Spinal cord (tissue), 10 donors: ENCODE results near the gene CALR. TPM values are rescaled to one million over a fixed set of nuclear protein-coding genes. Genes with fewer than 3 reads are reported as not detected.
"Not testable (repeated sequence)": the region's sequence is repeated elsewhere in the genome, so short reads cannot be mapped to it uniquely, and the experiment has no call there.

ENCODE experiments used
- DNase-seq, 6 donors: peaks; one replicate each; pipeline versions ENCODE4 v3.0.0 to v3.0.0-alpha.2; 2013 to 2015; ENCODE audit warnings: low spot score in 6 of 6, low read depth in 4 of 6
- H3K27ac ChIP-seq: one replicate; pipeline ENCODE4 v1.5.1; 2013; ENCODE audit warnings: low read depth, low read length, control low read depth
- H3K27me3 ChIP-seq: one replicate; pipeline ENCODE4 v1.6.1; 2013; ENCODE audit warnings: low read length; ENCODE audit not compliant: control insufficient read depth, insufficient read depth
- H3K36me3 ChIP-seq: one replicate; pipeline ENCODE4 v1.6.1; 2013; ENCODE audit warnings: low read length; ENCODE audit not compliant: control insufficient read depth, insufficient read depth
- H3K4me1 ChIP-seq: one replicate; pipeline ENCODE4 v1.6.1; 2013; ENCODE audit warnings: low read length; ENCODE audit not compliant: control insufficient read depth, insufficient read depth
- H3K4me3 ChIP-seq: one replicate; pipeline ENCODE4 v1.5.1; 2013; ENCODE audit warnings: low read depth, low read length, control low read depth
- H3K9me3 ChIP-seq: one replicate; pipeline ENCODE4 v1.6.1; 2013; ENCODE audit warnings: low read length; ENCODE audit not compliant: control insufficient read depth, insufficient read depth
- WGBS: methylation state at CpG from one replicate; pipeline ENCODE4 v1.1.5; 2013; ENCODE audit warnings: missing lambda C conversion rate; ENCODE audit not compliant: insufficient coverage; 5-methylcytosine and 5-hydroxymethylcytosine counted together
- polyA plus RNA-seq, 2 donors: library from polyadenylated mRNA; unstranded; fragments of 120-200 nt; gene quantifications; one replicate each; pipeline ENCODE4 v1.2.1, GENCODE V29; 2013; ENCODE audit not compliant: insufficient read length in 2 of 2
- total RNA-seq, 2 donors: library from RNA; depleted of rRNA in 1 of 2; stranded (reverse); fragments of 120-200 nt in 1 of 2; fragments of >200 nt in 1 of 2; gene quantifications; one replicate each; pipeline versions ENCODE4 v1.2.3 to v1.2.4, GENCODE V29; 2013 to 2014
- donor health status: healthy.

CALR gene
- total and polyA plus RNA-seq, 4 donors, result 452 to 872 (median 556) TPM

GRCh38 chr19:12973236-12973635 lies 34.8 kb downstream of the CALR start:
- no peak for DNase-seq
- Histone ChIP-seq H3K27me3 (no peaks in the 10 kb centered on the region), H3K4me3 (no peak overlapping the region), H3K9me3 (no peaks in the 10 kb centered on the region), H3K27ac (no peak overlapping the region), H3K36me3 (no peaks in the 10 kb centered on the region), H3K4me1 (peaks cover 29% of the 10 kb centered on the region)
- WGBS, result 87% methylated on average over 16 of the region's 16 CpGs

- no peak overlapping the region for H3K27ac ChIP-seq
- DNase-seq, result peak in 2 of 6 donors; percentile 46 to 83
- H3K9me3 ChIP-seq, result no peaks in the 10 kb centered on the region
- H3K4me1 ChIP-seq, result peaks cover 23% of the 10 kb centered on the region
- no peaks in the 10 kb centered on the region for H3K36me3 ChIP-seq
- 51% methylated on average over 17 of the region's 19 CpGs for WGBS
- no peaks in the 10 kb centered on the region for H3K27me3 ChIP-seq
- H3K4me3 ChIP-seq, result no peak overlapping the region
Observed at GRCh38 chr19:12974301-12975220, 36.2 kb downstream of the CALR start.

- WGBS, result 39% methylated on average over 14 of the region's 17 CpGs
- Histone ChIP-seq H3K9me3 (no peaks in the 10 kb centered on the region), H3K27ac (no peak overlapping the region), H3K27me3 (no peaks in the 10 kb centered on the region), H3K4me3 (no peak overlapping the region), H3K36me3 (no peaks in the 10 kb centered on the region), H3K4me1 (peaks cover 18% of the 10 kb centered on the region)
- DNase-seq, result peak in 2 of 6 donors; percentile 54 to 57
Observed at GRCh38 chr19:12975221-12975741, 36.9 kb downstream of the CALR start.

GRCh38 chr19:12976109-12976508 lies 37.7 kb downstream of the CALR start:
- not testable (repeated sequence) for H3K4me3 ChIP-seq, H3K36me3 ChIP-seq, DNase-seq, H3K27me3 ChIP-seq, H3K9me3 ChIP-seq, H3K27ac ChIP-seq
- 89% methylated on average over 3 of the region's 7 CpGs for WGBS
- peaks cover 18% of the 10 kb centered on the region for H3K4me1 ChIP-seq

- Histone ChIP-seq H3K27me3 (peaks cover 2% of the 10 kb centered on the region), H3K9me3 (no peaks in the 10 kb centered on the region), H3K27ac (no peak overlapping the region), H3K36me3 (no peaks in the 10 kb centered on the region), H3K4me1 (peaks cover 30% of the 10 kb centered on the region), H3K4me3 (no peak overlapping the region)
- WGBS, result 90% methylated on average over 3 of the region's 3 CpGs
- DNase-seq, result no peak
Observed at GRCh38 chr19:12979974-12980373, 41.6 kb downstream of the CALR start.

GRCh38 chr19:12982648-12983047 lies 44.2 kb downstream of the CALR start:
- Histone ChIP-seq H3K9me3 (no peaks in the 10 kb centered on the region), H3K36me3 (no peaks in the 10 kb centered on the region), H3K27ac (no peak overlapping the region), H3K27me3 (peaks cover 2% of the 10 kb centered on the region), H3K4me1 (peaks cover 44% of the 10 kb centered on the region), H3K4me3 (no peak overlapping the region)
- WGBS, result 100% methylated on average over 1 of the region's 6 CpGs
- no peak for DNase-seq

GRCh38 chr19:12983091-12983490 lies 44.7 kb downstream of the CALR start:
- DNase-seq, result no peak
- Histone ChIP-seq H3K27me3 (peaks cover 2% of the 10 kb centered on the region), H3K36me3 (no peaks in the 10 kb centered on the region), H3K4me3 (peak overlapping the region; percentile 29), H3K9me3 (no peaks in the 10 kb centered on the region), H3K27ac (peak overlapping the region; percentile 64), H3K4me1 (peaks cover 43% of the 10 kb centered on the region)
- WGBS, result 60% methylated on average over 10 of the region's 10 CpGs

GRCh38 chr19:12983542-12984142 lies 45.2 kb downstream of the CALR start:
- 9% methylated on average over 51 of the region's 51 CpGs for WGBS
- peaks cover 42% of the 10 kb centered on the region for H3K4me1 ChIP-seq
- H3K27me3 ChIP-seq, result peaks cover 2% of the 10 kb centered on the region
- H3K4me3 ChIP-seq, result peak overlapping the region; percentile 29
- H3K9me3 ChIP-seq, result no peaks in the 10 kb centered on the region
- peak overlapping the region; percentile 15 for H3K27ac ChIP-seq
- no peaks in the 10 kb centered on the region for H3K36me3 ChIP-seq
- peak in 3 of 6 donors; percentile 52 to 94 (median 88) for DNase-seq

- no peak overlapping the region for H3K27ac ChIP-seq
- WGBS, result 77% methylated on average over 3 of the region's 3 CpGs
- no peak overlapping the region for H3K4me3 ChIP-seq
- peaks cover 42% of the 10 kb centered on the region for H3K4me1 ChIP-seq
- peaks cover 2% of the 10 kb centered on the region for H3K27me3 ChIP-seq
- DNase-seq, result no peak
- H3K36me3 ChIP-seq, result no peaks in the 10 kb centered on the region
- H3K9me3 ChIP-seq, result no peaks in the 10 kb centered on the region
Observed at GRCh38 chr19:12984143-12984627, 45.8 kb downstream of the CALR start.
